HG03354 (cell line): ENCODE data around the gene CAMTA2.

Experiments
- ATAC-seq: cut with Tn5 transposase; IDR thresholded peaks from one replicate; pipeline ENCODE4 v1.9.1; 2021; ENCODE audit warnings: mild to moderate bottlenecking; ENCODE audit not compliant: unreplicated experiment, poor library complexity, severe bottlenecking

CAMTA2 gene

GRCh38 chr17:4971826-4972225, 15.6 kb downstream of the CAMTA2 start:
- ATAC-seq = no peak

GRCh38 chr17:4970273-4970672, 17.2 kb downstream of the CAMTA2 start:
- ATAC-seq = no peak

GRCh38 chr17:4969551-4970173, 17.8 kb downstream of the CAMTA2 start:
- ATAC-seq = no peak

- no peak for ATAC-seq
These were observed 18.4 kb downstream of the CAMTA2 start for GRCh38 chr17:4969047-4969550.

- no peak for ATAC-seq
These were observed 18.9 kb downstream of the CAMTA2 start for GRCh38 chr17:4968486-4969046.

- ATAC-seq = peak; percentile 67
These were observed 19.7 kb downstream of the CAMTA2 start, which contains the start of gene SPAG7 for GRCh38 chr17:4967539-4968485. SPAG7 (minus strand) TSS chr17:4967817; CDS start chr17:4967804, 13 bp downstream.

GRCh38 chr17:4966844-4967538, 20.5 kb downstream of the CAMTA2 start:
- peak; percentile 82 for ATAC-seq

GRCh38 chr17:4965311-4965986, 22.0 kb downstream of the CAMTA2 start:
- no peak for ATAC-seq

- ATAC-seq = no peak
These were observed 27.1 kb downstream of the CAMTA2 start for GRCh38 chr17:4960279-4960922.

GRCh38 chr17:4959261-4959965, 28.1 kb downstream of the CAMTA2 start:
- no peak for ATAC-seq

- no peak for ATAC-seq
These were observed 29.4 kb downstream of the CAMTA2 start for GRCh38 chr17:4958102-4958501.

- ATAC-seq = no peak
These were observed 30.9 kb downstream of the CAMTA2 start for GRCh38 chr17:4956493-4957061.

GRCh38 chr17:4955091-4955490, 32.4 kb downstream of the CAMTA2 start:
- no peak for ATAC-seq

GRCh38 chr17:4953451-4953961, 34.0 kb downstream of the CAMTA2 start:
- ATAC-seq = no peak

- no peak for ATAC-seq
These were observed 36.0 kb downstream of the CAMTA2 start for GRCh38 chr17:4951486-4951885.

GRCh38 chr17:4950746-4951204, 36.7 kb downstream of the CAMTA2 start, which contains the start of gene ENO3:
ENO3 (plus strand) TSS chr17:4951119; CDS start chr17:4951830, 711 bp downstream.
- no peak for ATAC-seq

- ATAC-seq = peak; percentile 10
These were observed 37.3 kb downstream of the CAMTA2 start for GRCh38 chr17:4950075-4950745.
